Measurements from ENCODE around the gene GRPEL1.

Gene GRPEL1

GRCh38 chr4:7037425-7037824, 30.4 kb downstream of the GRPEL1 start:
- Histone ChIP-seq H3K9ac (ENCODE audit: low read length) (no peak overlapping the region), H3K4me1 (ENCODE audit: low read length) (peaks cover 4% of the 10 kb centered on the region; the same call in 1 of the 2 replicates), H3K36me3 (replicated peaks; ENCODE audit: low read depth, low read length) (peaks cover 1% of the 10 kb centered on the region), H2AFZ (ENCODE audit: low read depth, low read length) (no peak overlapping the region), H3K9me3 (ENCODE audit: insufficient read depth, low read length) (no peaks in the 10 kb centered on the region), H3K4me3 (ENCODE audit: low read length) (no peak overlapping the region), H3K27ac (ENCODE audit: low read length) (no peak overlapping the region), H3K79me2 (ENCODE audit: low read length) (no peaks in the 10 kb centered on the region), H4K20me1 (ENCODE audit: insufficient read depth, low read length) (no peaks in the 10 kb centered on the region), H3K27me3 (ENCODE audit: low read depth, low read length) (no peaks in the 10 kb centered on the region), H3K4me2 (ENCODE audit: low read length) (no peak overlapping the region)
- TF ChIP-seq EZH2phosphoT487 (IDR thresholded peaks at IDR 0.05; ENCODE audit: low read depth) (no peak), CTCF (IDR thresholded peaks at IDR 0.05; ENCODE audit: low read depth, low read length) (peak; percentile 16; the same call in 1 of the 2 replicates)

GRCh38 chr4:7034262-7035081, 33.4 kb downstream of the GRPEL1 start:
- Histone ChIP-seq H3K9ac (ENCODE audit: low read length) (no peak overlapping the region), H3K27ac (ENCODE audit: low read length) (no peak overlapping the region)

GRCh38 chr4:7032596-7032995, 35.3 kb downstream of the GRPEL1 start:
- H3K9ac ChIP-seq (ENCODE audit: low read length), result no peak overlapping the region
- TF ChIP-seq EZH2phosphoT487 (IDR thresholded peaks at IDR 0.05; ENCODE audit: low read depth), result no peak
- no peaks in the 10 kb centered on the region for H3K4me1 ChIP-seq (ENCODE audit: low read length)
- no peaks in the 10 kb centered on the region for H3K9me3 ChIP-seq (ENCODE audit: insufficient read depth, low read length)
- H3K27me3 ChIP-seq (ENCODE audit: low read depth, low read length), result no peaks in the 10 kb centered on the region
- H3K79me2 ChIP-seq (ENCODE audit: low read length), result no peaks in the 10 kb centered on the region
- no peak overlapping the region for H3K27ac ChIP-seq (ENCODE audit: low read length)
- H2AFZ ChIP-seq (ENCODE audit: low read depth, low read length), result no peak overlapping the region
- H4K20me1 ChIP-seq (ENCODE audit: insufficient read depth, low read length), result no peaks in the 10 kb centered on the region
- no peak overlapping the region for H3K4me3 ChIP-seq (ENCODE audit: low read length)
- H3K36me3 ChIP-seq (replicated peaks; ENCODE audit: low read depth, low read length), result peaks cover 24% of the 10 kb centered on the region
- H3K4me2 ChIP-seq (ENCODE audit: low read length), result no peak overlapping the region

More at GRCh38 chr4:7034262-7035081, 33.4 kb downstream of the GRPEL1 start:
- Histone ChIP-seq H3K4me1 (ENCODE audit: low read length) (no peaks in the 10 kb centered on the region), H3K79me2 (ENCODE audit: low read length) (no peaks in the 10 kb centered on the region), H2AFZ (ENCODE audit: low read depth, low read length) (no peak overlapping the region), H3K4me3 (ENCODE audit: low read length) (no peak overlapping the region), H3K9me3 (ENCODE audit: insufficient read depth, low read length) (no peaks in the 10 kb centered on the region), H3K27me3 (ENCODE audit: low read depth, low read length) (no peaks in the 10 kb centered on the region), H4K20me1 (ENCODE audit: insufficient read depth, low read length) (no peaks in the 10 kb centered on the region), H3K36me3 (replicated peaks; ENCODE audit: low read depth, low read length) (peaks cover 21% of the 10 kb centered on the region), H3K4me2 (ENCODE audit: low read length) (no peak overlapping the region)
- TF ChIP-seq CTCF (IDR thresholded peaks at IDR 0.05; ENCODE audit: low read depth, low read length) (no peak), EZH2phosphoT487 (IDR thresholded peaks at IDR 0.05; ENCODE audit: low read depth) (no peak)

- Histone ChIP-seq H3K27ac (ENCODE audit: low read length) (no peak overlapping the region), H3K79me2 (ENCODE audit: low read length) (no peaks in the 10 kb centered on the region), H3K36me3 (replicated peaks; ENCODE audit: low read depth, low read length) (peaks cover 28% of the 10 kb centered on the region), H3K4me3 (ENCODE audit: low read length) (no peak overlapping the region), H3K4me1 (ENCODE audit: low read length) (no peaks in the 10 kb centered on the region), H4K20me1 (ENCODE audit: insufficient read depth, low read length) (no peaks in the 10 kb centered on the region), H2AFZ (ENCODE audit: low read depth, low read length) (no peak overlapping the region), H3K9me3 (ENCODE audit: insufficient read depth, low read length) (no peaks in the 10 kb centered on the region), H3K9ac (ENCODE audit: low read length) (no peak overlapping the region), H3K27me3 (ENCODE audit: low read depth, low read length) (no peaks in the 10 kb centered on the region), H3K4me2 (ENCODE audit: low read length) (no peak overlapping the region)
- TF ChIP-seq EZH2phosphoT487 (IDR thresholded peaks at IDR 0.05; ENCODE audit: low read depth) (no peak), CTCF (IDR thresholded peaks at IDR 0.05; ENCODE audit: low read depth, low read length) (no peak)
These were observed 36.1 kb downstream of the GRPEL1 start for GRCh38 chr4:7031558-7032449.
